TTC549 (cell line): ENCODE results near the gene KMT2B.
"Not testable (repeated sequence)": the region's sequence is repeated elsewhere in the genome, so short reads cannot be mapped to it uniquely, and the experiment has no call there.

ENCODE experiments used
- FAIRE-seq: peaks from 2 replicates; lab custom pipeline; 2012; peaks lifted over from hg19 to GRCh38; lab: Jason Lieb, UNC

Gene KMT2B

DNA sequence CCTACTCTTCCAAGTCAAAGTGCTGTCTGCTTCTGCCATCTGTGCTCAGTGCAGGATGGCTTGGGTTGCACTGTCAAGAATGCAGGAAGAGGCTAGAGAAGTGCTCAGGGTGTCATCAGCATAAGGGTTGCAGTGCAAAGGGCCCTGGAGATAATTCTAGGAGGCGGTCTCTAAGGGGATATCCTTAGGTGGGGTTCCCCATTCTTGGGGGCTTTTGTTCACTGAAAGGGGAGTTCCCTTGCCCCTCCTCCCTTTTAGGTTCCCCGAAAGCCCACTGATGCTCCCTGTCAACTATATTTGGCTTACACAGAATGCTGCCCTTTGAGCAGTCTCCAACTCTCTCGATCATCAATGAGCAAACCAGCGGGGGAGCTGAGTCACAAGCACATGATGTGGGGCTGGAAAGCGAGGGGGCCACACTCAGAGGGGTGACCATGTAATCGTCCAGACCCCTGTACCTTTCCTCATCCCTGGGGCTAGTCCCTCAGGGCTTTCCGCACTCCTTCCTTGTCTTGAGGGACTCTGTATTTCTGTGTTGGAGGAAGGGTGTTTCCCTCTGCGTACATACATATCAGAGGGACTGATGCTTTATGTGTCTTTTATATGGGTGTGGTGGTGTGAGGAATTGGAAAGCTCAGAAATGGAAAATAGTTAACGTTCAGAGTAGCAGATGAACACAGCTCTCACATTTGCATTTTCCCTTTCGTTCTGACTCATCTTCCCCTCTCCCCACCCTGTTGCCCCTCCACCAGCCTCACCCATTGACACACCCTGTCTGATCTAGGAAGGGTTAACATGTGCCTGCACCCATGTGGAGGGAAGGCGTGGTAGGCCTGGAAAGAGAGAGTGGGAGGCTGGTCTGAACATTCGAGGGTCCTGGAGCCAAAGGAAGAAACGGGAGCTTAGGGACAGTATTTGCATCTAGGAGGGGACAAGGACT lies 6.7 kb upstream of the KMT2B start:
- FAIRE-seq, result no peak

DNA sequence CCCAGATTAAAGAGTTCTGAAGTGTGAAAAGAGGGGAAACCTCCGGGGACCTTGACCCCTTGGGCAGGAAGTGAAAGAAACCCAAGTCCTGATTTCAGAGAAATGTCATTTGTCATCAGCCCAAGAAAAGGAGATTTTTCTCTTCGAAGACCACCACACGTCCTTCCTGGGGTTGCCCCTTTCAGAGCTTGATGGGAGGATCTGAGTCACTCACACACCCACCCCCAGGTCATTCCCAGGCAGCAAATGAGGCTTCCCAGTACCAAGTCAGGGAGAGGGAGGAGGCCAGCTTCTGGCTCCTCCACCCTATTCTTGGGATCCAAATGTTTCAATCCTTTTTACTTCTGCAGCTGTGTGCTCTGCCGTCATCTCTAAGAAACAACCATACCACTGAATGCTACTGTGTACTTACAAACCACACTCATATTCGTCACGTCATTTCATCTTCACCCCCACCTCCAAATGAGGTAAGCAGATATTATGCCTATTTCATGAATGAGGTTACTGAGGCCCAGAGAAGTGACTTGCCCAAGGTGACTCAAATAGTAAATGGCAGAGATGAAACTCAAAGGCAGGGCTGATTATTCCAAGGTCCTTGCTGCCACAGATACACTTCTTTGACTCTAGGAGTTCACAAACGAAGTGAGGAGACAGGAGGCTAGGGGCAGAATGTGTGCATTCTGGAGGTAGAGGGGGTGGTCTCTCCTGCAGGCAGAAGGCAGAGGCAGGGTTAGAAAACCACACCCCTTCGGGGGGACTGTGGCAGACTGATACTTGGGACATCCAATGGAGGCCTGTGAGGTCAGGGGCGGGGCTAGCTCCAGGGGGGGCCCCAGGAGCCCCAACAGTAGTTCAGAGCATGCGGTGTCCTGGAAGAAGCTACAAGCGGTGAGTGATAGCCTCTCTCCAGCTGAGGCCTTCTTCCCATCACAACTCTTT lies 5.0 kb upstream of the KMT2B start:
- FAIRE-seq, result no peak

DNA sequence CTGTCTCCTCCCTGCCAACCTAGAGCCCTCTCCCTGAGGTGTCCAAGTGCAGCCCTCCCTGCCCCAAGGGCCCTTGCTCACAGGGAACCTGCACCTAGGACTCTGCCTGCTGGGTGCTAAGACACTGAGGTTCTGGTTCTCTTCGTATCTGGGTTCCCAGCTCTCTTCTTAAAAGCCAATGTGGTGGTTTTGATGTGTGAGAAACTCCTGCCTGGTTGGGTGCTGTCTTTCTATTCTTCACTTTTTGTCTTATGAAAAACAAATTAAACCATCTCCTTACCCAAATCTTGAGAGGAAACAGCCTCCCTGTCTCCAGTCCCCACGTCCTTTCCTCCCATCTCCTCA lies 4.3 kb upstream of the KMT2B start:
- no peak for FAIRE-seq

DNA sequence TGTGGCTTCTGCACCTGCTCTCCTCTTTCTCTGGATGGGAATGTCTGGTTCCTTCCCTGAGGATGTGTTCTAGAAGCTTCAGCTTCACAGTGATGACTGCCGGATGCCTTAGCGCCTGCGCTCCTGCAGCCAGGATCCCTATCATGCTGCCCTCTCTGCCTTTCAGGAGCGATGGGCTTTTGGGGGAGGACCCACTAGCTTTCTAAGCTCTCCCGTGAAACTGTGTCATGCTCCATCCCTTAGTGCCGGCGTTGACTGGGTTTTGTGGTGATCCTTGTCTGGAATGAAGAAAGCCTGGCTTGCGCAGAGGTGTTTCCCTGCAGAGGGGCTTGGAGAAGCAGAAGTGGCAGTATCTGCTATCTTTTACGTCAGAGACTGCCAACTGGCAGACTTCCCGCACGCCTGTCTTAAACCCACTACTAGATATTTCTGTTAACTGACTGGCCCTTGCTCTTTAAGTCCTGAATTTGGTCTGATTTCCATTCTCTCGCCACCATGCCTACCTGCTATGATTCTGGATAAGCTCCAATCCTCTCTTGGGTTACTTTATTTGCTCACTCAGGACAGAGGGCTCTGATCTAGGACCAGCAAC lies 3.8 kb upstream of the KMT2B start:
- FAIRE-seq, result no peak

DNA sequence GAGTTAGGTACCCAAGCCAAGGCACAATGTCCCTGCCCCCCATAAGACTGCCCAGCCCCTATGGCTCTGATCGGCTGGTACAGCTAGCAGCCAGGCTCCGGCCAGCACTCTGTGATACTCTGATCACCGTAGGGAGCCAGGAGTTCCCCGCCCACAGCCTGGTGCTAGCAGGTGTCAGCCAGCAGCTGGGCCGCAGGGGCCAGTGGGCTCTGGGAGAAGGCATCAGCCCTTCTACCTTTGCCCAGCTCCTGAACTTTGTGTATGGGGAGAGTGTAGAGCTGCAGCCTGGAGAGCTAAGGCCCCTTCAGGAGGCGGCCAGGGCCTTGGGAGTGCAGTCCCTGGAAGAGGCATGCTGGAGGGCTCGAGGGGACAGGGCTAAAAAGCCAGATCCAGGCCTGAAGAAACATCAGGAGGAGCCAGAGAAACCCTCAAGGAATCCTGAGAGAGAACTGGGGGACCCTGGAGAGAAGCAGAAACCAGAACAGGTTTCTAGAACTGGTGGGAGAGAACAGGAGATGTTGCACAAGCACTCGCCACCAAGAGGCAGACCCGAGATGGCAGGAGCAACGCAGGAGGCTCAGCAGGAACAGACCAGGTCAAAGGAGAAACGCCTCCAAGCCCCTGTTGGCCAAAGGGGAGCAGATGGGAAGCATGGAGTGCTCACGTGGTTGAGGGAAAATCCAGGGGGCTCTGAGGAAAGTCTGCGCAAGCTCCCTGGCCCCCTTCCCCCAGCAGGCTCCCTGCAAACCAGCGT lies 3.0 kb upstream of the KMT2B start:
- FAIRE-seq, result no peak

DNA sequence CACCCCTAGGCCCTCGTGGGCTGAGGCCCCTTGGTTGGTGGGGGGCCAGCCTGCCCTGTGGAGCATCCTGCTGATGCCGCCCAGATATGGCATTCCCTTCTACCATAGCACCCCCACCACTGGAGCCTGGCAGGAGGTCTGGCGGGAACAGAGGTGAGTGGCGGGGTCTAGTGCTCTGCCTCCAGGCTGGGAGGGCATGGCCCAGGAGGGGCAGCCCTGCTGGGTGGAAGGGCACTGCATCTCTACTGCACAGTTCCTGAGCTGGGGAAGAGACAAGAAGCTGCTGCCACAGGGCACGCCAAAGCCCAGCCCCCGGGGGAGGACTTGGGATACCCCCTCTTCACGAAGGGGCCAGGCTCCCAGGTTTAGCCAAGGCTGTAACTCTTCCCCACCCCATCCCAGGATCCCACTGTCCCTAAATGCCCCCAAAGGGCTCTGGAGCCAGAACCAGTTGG lies 2.4 kb upstream of the KMT2B start:
- no peak for FAIRE-seq

DNA sequence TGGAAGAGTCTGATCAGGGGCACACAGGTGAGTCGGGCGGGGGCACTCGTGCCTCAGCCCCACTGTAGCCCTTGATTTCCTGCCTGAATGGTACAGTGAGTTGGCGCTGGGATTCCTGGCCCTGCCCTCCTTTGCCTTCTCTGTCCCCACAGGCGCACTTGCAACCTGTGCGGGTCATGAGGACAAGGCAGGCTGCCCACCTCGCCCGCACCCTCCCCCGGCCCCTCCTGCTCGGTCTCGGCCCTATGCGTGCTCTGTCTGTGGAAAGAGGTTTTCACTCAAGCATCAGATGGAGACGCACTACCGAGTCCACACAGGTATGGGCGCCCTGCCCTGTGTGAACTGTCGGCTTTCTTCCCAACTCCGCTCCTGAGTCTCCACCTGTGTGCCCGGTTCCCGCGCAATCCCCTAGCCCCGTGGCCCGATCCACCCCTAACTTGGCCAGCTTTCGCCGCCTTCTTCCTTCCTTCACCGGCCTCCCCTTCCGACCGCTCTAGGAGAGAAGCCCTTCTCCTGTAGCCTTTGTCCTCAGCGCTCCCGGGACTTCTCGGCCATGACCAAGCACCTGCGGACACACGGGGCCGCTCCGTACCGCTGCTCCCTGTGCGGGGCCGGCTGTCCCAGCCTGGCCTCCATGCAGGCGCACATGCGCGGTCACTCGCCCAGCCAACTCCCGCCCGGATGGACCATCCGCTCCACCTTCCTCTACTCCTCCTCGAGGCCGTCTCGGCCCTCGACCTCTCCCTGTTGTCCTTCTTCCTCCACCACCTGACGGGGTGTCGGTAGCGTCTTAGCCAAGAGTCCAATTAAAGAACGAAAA lies 1.6 kb upstream of the KMT2B start:
- FAIRE-seq, result no peak

DNA sequence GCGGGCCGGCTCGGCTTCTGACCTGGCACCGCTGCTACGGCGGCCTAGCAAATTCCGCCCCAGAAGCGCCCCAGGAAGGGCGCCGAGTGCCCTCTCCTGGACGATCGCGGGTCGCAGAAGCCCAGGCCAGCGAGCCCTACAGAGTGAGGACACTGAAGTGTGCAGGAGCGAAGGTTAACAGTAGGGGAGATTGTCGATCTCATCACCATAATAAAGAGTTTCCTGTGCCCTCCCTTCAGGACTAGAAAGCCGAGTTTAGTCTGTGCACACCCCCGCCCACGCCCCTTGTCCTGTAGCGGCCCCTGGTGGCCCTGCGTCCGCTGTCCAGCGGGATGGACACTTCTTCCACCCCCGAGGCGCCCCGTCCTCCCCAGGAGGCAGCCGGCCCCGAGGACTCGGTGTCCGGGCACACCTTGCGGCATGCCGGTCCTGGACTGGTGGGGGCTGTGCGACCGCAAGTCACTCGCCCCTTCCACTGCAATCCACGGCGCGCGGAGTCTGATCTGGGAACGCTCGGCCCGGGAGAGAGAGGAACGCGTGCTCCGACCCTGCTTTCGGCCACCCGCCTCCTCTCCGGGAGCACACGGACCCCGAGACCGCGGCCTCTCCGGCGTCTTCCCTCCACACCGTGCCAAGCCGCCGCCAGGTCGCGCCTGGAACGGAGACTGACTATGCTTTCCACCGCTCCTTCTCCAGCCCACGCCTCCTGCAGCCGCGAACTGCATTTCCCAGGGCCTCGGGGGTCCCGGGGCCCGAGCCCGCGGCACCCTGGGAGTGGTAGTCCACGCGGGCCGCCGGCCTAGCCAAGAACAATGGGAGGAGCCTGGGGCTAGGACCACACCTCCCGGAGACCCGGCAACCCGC lies 770 bp upstream of the KMT2B start:
- FAIRE-seq, result no peak

DNA sequence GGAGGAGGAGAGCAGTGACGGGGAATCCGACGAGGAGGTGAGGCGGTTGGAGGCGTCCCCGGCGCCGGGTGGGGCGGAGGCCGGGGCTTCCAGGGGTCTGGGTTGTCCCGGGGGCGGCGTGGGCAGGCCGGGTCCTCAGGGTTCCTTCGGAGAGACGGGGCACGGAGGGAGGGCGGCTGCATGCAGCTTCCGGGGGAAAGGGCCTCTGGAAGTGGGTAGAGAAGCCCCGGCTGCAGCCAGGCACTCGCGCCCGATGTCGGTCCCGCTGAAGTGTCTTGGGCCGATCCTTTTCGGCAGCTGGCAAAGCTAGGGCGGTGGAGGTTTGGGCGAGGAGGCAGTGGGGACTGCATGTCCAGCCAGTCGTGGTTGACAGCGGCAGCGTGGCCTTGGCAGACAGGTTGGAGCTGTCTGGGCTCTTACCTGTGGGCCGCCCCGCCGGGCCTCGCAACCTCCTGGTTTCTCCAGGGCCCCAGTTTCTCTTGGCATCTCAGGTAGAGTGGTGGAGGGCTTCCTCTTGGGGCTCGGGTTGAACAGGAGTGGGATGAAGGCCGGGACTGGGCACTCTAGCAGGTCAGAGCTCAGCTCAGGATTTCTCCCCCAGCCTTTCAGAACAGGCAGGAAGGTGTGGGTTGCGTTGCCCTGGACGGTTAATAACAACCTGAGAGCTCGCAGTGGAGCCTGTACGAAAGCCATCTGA lies 690 bp downstream of the KMT2B start:
- FAIRE-seq, result no peak

DNA sequence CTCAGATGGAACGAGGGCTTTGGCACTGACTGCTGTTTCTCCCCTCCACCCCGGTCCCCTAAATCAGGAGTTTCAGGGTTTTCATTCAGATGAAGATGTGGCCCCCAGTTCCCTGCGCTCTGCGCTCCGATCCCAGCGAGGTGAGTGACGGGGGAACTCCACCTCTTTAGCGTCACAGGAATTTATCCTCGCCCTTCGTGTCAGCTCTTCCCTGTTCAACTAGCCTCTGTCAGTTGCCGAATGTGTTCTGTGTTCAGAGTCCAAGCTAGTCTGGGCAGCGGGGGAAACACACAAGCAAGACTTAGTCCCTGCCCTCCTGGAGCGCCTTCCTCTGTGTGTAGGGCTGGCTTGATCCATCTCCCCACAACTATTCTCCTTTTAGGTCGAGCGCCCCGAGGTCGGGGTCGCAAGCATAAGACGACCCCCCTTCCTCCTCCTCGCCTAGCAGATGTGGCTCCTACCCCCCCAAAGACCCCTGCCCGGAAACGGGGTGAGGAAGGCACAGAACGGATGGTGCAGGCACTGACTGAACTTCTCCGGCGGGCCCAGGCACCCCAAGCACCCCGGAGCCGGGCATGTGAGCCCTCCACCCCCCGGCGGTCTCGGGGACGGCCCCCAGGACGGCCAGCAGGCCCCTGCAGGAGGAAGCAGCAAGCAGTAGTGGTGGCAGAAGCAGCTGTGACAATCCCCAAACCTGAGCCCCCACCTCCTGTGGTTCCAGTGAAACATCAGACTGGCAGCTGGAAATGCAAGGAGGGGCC lies 1.8 kb downstream of the KMT2B start:
- no peak for FAIRE-seq

DNA sequence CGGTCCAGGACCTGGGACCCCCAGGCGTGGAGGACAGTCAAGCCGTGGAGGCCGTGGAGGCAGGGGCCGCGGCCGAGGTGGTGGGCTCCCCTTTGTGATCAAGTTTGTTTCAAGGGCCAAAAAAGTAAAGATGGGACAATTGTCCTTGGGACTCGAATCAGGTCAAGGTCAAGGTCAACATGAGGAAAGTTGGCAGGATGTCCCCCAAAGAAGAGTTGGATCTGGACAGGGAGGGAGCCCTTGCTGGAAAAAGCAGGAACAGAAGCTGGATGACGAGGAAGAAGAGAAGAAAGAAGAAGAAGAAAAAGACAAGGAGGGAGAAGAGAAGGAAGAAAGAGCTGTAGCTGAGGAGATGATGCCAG lies 2.3 kb downstream of the KMT2B start:
- no peak for FAIRE-seq

DNA sequence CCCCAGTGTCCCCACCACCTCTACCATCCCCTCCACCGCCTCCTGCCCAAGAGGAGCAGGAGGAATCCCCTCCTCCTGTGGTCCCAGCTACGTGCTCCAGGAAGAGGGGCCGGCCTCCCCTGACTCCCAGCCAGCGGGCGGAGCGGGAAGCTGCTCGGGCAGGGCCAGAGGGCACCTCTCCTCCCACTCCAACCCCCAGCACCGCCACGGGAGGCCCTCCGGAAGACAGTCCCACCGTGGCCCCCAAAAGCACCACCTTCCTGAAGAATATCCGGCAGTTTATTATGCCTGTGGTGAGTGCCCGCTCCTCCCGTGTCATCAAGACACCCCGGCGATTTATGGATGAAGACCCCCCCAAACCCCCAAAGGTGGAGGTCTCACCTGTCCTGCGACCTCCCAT lies 2.8 kb downstream of the KMT2B start:
- no peak for FAIRE-seq

DNA sequence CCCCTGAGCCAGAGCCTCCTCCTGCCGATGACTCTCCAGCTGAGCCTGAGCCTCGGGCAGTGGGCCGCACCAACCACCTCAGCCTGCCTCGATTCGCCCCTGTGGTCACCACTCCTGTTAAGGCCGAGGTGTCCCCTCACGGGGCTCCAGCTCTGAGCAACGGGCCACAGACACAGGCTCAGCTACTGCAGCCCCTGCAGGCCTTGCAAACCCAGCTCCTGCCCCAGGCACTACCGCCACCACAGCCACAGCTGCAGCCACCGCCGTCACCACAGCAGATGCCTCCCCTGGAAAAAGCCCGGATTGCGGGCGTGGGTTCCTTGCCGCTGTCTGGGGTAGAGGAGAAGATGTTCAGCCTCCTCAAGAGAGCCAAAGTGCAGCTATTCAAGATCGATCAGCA lies 3.6 kb downstream of the KMT2B start:
- no peak for FAIRE-seq

DNA sequence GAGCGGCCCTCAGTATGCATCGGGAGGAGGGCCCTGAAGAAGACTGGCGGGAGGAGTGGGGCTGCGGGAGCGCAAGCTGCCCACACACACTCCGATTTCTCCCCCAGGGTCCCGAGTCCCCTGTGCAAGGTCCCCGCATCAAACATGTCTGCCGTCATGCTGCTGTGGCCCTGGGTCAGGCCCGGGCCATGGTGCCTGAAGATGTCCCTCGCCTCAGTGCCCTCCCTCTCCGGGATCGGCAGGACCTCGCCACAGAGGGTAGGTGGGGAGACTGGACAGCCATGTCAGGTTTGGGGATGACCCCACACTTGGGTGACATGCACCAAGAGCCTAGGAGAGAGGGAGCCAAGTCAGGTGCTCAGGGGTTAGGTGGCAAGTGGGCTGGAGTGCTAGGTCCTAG lies 4.7 kb downstream of the KMT2B start:
- no peak for FAIRE-seq

DNA sequence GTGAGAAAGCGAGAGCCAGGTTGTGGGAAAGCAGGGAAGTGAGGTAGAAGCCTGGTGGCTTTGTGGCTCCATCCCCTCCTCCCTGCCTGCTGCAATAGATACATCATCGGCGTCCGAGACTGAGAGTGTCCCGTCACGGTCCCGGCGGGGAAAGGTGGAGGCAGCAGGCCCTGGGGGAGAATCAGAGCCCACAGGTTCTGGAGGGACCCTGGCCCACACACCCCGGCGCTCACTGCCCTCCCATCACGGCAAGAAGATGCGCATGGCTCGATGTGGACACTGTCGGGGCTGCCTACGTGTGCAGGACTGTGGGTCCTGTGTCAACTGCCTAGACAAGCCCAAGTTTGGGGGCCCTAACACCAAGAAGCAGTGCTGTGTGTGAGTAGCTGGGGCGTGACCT lies 5.1 kb downstream of the KMT2B start:
- no peak for FAIRE-seq

DNA sequence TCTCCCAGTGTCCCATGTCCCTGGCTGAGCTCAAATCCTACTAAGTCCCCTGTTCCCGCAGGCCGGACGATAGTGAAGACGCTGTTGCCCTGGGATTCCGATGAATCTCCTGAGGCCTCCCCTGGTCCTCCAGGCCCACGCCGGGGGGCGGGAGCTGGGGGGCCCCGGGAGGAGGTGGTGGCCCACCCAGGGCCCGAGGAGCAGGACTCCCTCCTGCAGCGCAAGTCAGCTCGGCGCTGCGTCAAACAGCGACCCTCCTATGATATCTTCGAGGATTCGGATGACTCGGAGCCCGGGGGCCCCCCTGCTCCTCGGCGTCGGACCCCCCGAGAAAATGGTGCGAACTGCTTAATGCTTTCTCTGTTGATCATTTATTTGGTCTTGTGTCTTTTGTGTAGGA lies 5.9 kb downstream of the KMT2B start:
- FAIRE-seq, result no peak

DNA sequence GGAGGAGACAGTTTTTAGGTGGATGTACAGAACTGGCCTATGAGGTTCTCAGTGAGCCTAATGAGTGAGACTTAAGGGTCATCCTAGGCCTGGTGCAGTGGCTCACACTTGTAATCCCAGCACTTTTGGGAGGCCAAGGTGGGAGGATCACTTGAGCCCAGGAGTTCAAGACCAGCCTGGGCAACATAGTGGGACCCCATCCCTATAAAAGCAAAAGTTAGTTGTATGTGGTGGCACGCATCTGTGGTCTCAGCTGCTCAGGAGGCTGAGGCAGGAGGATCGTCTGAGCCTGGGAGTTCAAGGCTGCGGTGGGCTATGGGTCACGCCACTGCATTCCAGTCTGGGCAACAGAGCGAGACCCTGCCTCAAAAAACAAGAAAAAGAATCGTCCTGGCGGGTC lies 6.3 kb downstream of the KMT2B start:
- FAIRE-seq, result not testable (repeated sequence)

DNA sequence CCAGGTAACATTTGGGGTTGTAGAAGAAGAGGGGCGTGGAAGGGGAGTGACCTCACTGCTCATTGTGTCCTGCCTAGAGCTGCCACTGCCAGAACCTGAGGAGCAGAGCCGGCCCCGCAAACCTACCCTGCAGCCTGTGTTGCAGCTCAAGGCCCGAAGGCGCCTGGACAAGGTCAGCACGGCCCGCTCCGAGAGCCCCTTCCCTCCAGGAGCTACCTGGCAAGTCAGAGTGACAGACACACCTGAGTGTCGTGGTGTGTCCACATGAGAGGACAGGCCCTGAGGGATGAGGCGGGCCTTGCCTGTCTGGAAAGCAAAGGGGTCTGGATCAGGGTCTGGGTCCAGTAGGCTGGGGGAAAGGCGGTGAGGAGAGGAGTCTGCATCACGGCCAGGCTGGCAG lies 6.8 kb downstream of the KMT2B start:
- FAIRE-seq, result no peak
